H1 (cell line): ENCODE results near the gene PRDM15. TPM values are rescaled to one million over a fixed set of nuclear protein-coding genes. Genes with fewer than 3 reads are reported as not detected.

Experiments
- GTF2F1 ChIP-seq: IDR thresholded peaks from 2 replicates; pipeline ENCODE4 v1.6.1; 2012; ENCODE audit warnings: low read depth, low read length, improper control_type of control experiment, borderline replicate concordance
- HDAC6 ChIP-seq: IDR thresholded peaks from one replicate; pipeline ENCODE4 v1.7.1; 2012; ENCODE audit warnings: low read depth, mild to moderate bottlenecking, inconsistent platforms, low read length, moderate library complexity
- TBP ChIP-seq: IDR thresholded peaks from 2 replicates; pipeline ENCODE4 v1.6.1; 2011; ENCODE audit warnings: low read depth, low read length, improper control_type of control experiment
- polyA plus RNA-seq, 7 experiments: library from polyadenylated mRNA; depleted of rRNA in 3 of 7; stranded (reverse) in 5 of 7; unstranded in 2 of 7; fragments of >200 nt in 5 of 7; fragments of 200-250 nt in 2 of 7; gene quantifications; 1 replicate in 5 of 7; 2 replicates in 1 of 7; 4 replicates in 1 of 7; pipeline versions ENCODE4 v1.2.1 to v1.2.3, GENCODE V29; 2011 to 2013; ENCODE audit warnings: missing spikeins in 2 of 7, mixed read lengths in 2 of 7
- total RNA-seq: library from RNA; stranded (reverse); fragmentation: NEBNext Ultra II Directional; extraction: Animal tissue kit (Norgen Biotek cat#: 25700); gene quantifications from 2 replicates; pipeline ENCODE4 v1.2.1, GENCODE V29; 2021

PRDM15 gene
- total and polyA plus RNA-seq, 2 of the 8 experiments (the other 6 are each of a cell fraction or from before 2014, with no cell fraction given): 9.7 to 10.5 TPM

- TF ChIP-seq GTF2F1: no peak
- no peak for TF ChIP-seq HDAC6
- TF ChIP-seq TBP: no peak
- TF ChIP-seq, all 59 proteins: peak for 0
These were observed 15.4 kb upstream of the PRDM15 start (continued) for GRCh38 chr21:41894511-41894910.
